Erythroblast (primary cell): Measurements from ENCODE around the gene NPC1.
A peak's percentile ranks its signal among the peaks of the same experiment; 100 is the strongest.

ENCODE experiments used
- DNase-seq, 2 experiments: peaks; one replicate each; lab custom pipeline; 2025; lab: John Stamatoyannopoulos, UW
- GATA1 ChIP-seq: IDR thresholded peaks from 2 replicates; pipeline ENCODE4 v1.6.1; 2011; ENCODE audit warnings: low read depth, mild to moderate bottlenecking, control low read depth, low read length, moderate library complexity
- POLR2A ChIP-seq: IDR thresholded peaks from 2 replicates; pipeline ENCODE4 v1.6.1; 2011; ENCODE audit warnings: mild to moderate bottlenecking, low read length

Gene NPC1

GRCh38 chr18:23586249-23587196, at the start of gene NPC1:
NPC1 (minus strand) TSS chr18:23586506; CDS start chr18:23586343, 163 bp downstream.
- DNase-seq, result peak; percentile 94 to 97
- TF ChIP-seq POLR2A (peak; percentile 97), GATA1 (no peak)

- TF ChIP-seq GATA1 (no peak), POLR2A (no peak)
- DNase-seq, result no peak
Measured at GRCh38 chr18:23636071-23636399, 49.7 kb upstream of the NPC1 start.

GRCh38 chr18:23635283-23636070, 49.2 kb upstream of the NPC1 start:
- no peak for DNase-seq
- no peak for TF ChIP-seq GATA1
- TF ChIP-seq POLR2A, result no peak

- TF ChIP-seq POLR2A (no peak), GATA1 (no peak)
- DNase-seq, result no peak
Measured at GRCh38 chr18:23634692-23635091, 48.4 kb upstream of the NPC1 start.

GRCh38 chr18:23632615-23633014, 46.3 kb upstream of the NPC1 start:
- no peak for DNase-seq
- TF ChIP-seq POLR2A, result no peak
- TF ChIP-seq GATA1, result no peak

GRCh38 chr18:23631746-23632145, 45.4 kb upstream of the NPC1 start:
- TF ChIP-seq POLR2A (no peak), GATA1 (no peak)
- DNase-seq, result no peak

GRCh38 chr18:23631312-23631711, 45.0 kb upstream of the NPC1 start:
- TF ChIP-seq POLR2A, result no peak
- no peak for TF ChIP-seq GATA1
- DNase-seq, result no peak

GRCh38 chr18:23629444-23629946, 43.2 kb upstream of the NPC1 start:
- DNase-seq, result no peak

GRCh38 chr18:23627970-23628369, 41.7 kb upstream of the NPC1 start:
- TF ChIP-seq GATA1, result no peak
- no peak for TF ChIP-seq POLR2A
- DNase-seq, result no peak

More at GRCh38 chr18:23629444-23629946, 43.2 kb upstream of the NPC1 start:
- TF ChIP-seq POLR2A, result no peak
- no peak for TF ChIP-seq GATA1

GRCh38 chr18:23627321-23627720, 41.0 kb upstream of the NPC1 start:
- TF ChIP-seq POLR2A (no peak), GATA1 (no peak)
- no peak for DNase-seq

GRCh38 chr18:23626451-23627279, 40.4 kb upstream of the NPC1 start:
- no peak for DNase-seq
- TF ChIP-seq POLR2A (no peak), GATA1 (no peak)

- no peak for DNase-seq
- no peak for TF ChIP-seq POLR2A
- TF ChIP-seq GATA1, result no peak
Measured at GRCh38 chr18:23623040-23623439, 36.7 kb upstream of the NPC1 start.

- DNase-seq, result no peak
Measured at GRCh38 chr18:23619388-23619881, 33.1 kb upstream of the NPC1 start.

More at GRCh38 chr18:23619388-23619881, 33.1 kb upstream of the NPC1 start:
- TF ChIP-seq GATA1 (no peak), POLR2A (no peak)
